Stimulated activated CD4-positive, alpha-beta T cell treated with anti-CD3 and anti-CD28 coated beads, Interleukin-1b, Interleukin-23, amount 100 ng/mL, for 24 hours (primary cell): ENCODE data around the gene CHST11.

ENCODE experiments used
- DNase-seq, 4 experiments: peaks; one replicate each; pipeline ENCODE4 v3.0.0-alpha.2; 2020; ENCODE audit warnings: low read depth in 4 of 4, low spot score in 1 of 4

CHST11 gene

DNA sequence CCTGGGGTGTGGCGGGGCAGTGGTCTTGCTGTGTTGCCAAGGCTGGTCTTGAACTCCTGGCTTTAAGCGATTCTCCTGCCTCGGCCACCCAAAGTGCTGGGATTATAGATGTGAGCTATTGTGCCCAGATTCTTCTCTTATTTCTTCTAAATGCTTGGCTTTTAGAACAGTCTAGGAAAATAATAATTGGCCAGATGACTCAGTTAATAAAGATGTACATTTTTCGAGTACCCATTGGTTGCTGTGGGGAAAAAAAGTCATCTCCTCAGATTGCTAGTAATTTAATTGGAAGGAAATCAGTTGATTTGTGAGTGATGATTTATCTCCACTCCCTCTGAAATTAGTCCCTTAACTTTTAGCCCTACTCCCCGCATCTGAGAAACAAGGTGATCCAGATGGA lies 45.5 kb downstream of the CHST11 start:
- no peak for DNase-seq

DNA sequence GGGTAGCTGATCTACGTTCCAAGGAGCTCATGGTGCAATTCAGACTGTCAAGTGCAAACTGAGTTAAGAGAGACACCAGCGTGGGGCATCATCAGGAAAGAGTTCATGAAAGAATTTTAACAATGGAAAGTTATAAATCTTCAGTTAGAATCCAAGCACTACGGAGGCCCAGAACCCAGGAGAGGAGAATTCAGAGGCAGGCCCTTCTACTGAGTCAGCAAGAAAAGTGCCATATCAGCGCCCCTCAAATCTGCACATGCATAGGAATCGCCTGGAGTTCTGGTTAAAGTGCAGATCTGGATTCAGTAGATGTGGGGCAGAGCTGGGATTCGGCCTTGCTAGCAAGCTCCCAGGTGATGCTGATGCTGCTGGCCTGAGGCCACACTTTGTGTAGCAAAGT lies 45.9 kb downstream of the CHST11 start:
- no peak for DNase-seq

- DNase-seq = no peak
Measured at GRCh38 chr12:104503191-104503590, 46.4 kb downstream of the CHST11 start.

- DNase-seq = no peak
Measured at GRCh38 chr12:104504146-104504545, 47.4 kb downstream of the CHST11 start.

- DNase-seq = no peak
Measured at GRCh38 chr12:104505095-104505818, 48.5 kb downstream of the CHST11 start.

DNA sequence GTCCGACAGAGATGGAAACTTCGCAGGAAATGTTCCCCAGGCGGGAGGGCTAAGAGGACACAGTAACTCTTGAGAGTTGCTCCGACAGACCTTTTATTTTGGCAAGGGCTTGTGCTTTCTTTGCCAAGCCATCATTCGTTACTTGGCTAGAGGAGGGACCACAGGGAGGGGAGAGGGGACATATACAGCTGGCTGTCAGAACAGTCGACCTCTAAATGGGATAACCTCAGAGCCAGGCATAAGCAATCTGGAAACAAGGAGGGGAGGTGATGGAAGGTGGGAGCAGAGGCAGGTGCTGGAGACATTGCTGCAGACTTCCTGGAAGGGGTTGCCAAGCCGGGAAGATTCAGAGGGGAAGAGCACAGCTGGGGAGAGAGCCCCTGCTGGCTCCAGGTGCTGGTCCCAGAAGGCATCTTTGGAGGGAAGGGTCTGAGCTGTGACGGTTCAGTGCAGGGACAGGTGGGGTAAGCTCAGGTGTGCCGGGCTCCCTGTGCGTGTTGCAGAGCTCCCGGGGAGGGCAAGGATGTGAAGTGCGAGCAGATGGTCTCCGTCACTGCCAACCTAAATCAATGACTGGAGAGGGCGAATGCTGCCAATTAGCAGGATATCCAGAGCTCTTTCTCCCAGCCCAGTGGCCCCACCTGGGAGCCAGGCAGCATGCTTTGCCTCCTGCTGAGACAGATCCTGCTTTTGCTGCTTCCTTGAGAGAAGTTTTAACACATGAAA lies 50.1 kb downstream of the CHST11 start:
- no peak for DNase-seq

DNA sequence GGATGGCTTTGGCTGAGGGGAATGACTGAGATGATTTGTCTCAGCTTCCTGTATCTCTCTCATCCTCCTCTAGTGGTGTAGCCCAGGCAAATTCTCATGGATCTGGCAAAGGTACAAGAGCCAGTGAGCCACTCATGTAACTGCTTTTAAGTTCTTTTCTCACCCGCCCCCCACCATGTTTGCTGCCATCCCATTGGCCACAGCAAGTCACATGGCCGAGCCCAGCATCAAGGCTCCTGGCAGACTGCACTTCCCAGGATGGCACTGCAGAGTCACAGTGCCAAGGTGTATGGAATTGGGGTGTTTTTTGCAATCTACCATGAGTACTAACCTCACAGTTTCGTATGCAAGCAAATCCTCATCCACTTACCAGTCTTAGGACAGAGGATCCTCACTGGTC lies 50.9 kb downstream of the CHST11 start:
- no peak for DNase-seq

DNA sequence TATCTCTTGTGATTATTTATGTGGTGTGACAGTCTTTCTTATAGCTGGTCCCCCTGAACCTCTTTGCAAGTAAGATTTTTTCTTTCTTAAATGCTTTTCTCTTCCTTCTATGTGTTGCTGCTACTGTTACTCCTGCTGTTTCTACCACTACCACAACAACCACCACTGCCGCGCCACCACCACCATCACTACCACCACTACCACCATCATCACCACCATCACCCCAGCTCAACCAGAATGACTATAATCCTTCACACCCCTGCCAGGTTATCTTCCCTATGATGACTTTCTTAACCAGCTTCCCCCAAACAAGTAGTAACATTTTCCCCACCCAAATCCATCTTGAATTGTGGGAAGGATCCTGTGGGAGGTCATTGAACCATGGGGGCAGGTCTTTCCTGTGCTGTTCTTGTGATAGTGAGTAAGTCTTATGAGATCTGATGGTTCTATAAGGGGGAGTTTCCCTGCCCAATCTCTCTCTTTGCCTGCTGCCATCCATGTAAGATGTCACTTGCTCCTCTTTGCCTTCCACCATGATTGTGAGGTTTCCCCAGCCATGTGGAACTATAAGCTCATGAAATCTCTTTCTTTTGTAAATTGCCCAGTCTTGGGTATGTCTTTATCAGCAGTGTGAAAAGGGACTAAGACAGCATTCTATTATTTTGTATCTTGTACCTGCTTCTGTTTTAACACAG lies 52.2 kb downstream of the CHST11 start:
- no peak for DNase-seq

DNA sequence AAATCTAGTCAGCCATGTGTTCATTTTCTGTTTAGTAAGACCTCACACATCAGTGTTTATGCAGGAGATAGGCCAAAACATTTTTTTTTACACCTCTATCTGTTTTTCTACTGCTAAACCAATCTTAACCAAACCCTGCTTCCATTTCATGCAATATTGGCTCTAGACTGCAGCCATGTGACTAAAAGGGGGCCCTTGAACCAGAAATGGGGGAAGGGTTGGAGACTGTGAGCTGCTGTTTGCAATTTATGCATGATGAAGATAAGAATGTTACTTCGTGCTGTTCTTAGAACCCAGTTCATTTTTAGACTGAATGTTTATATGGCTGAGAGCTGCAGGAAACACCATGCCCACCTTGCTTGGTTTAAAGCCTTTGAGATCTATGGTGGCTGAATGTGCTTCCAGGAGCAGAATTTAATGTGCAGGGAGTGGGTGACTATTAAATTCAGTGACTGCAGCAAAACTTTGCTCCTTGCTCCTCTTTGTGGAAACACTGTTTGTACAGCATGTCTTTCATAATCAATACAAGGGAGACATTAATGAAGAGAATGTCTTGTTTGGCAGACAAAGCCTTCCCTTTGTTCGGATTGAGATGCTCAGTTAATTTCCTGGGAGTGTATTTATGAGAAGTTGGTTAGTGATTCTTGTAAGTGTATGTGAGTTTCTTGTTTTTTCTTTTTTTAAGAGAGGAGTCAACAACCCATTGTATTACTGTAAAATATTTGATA lies 53.6 kb downstream of the CHST11 start:
- DNase-seq = no peak

DNA sequence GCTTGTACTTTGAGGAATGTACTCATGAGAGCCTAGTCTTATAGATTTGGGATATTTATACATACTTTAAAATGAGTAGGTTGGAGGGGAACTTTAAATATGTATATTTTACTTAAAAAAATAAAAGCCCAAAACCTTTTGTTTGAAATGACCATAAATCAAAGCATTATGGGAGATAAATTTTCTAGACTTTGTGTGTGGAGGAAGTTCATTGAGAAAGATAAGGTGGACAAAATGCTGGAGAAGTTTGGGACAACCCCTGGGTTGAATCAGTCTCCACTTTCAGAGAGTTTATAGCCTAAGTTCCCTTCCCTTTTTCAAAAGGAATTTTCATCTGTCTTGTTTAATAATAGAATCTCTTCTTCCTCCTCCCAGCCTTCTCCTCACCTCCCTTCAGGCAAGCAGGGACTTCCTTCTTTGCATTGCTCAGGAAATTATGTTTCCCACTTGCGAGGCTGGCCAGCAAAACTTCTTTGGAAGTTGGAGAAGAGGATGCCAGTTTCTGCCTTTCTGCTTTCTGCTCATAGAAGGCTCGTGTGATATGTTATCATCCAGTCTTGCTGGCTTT lies 54.2 kb downstream of the CHST11 start:
- DNase-seq = no peak

DNA sequence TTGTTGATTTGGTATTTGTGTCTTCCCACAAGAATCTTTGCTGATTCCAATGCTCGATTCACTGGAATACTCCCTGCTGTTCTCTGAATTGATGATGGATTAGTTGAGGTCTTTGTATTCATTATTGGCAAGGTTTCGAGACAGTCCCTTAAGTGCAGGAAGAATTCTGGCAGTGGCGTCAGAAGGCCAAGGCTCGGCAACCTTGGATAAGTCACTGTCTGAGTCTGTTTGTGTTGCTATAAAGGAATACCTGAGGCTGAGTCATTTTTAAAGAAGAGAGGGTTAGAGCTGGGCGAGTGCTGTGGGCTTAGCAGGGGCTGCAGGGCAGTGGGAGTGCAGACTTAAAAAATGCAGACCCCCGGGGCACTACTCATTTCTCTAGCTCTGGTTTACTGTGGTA lies 56.9 kb downstream of the CHST11 start:
- no peak for DNase-seq

DNA sequence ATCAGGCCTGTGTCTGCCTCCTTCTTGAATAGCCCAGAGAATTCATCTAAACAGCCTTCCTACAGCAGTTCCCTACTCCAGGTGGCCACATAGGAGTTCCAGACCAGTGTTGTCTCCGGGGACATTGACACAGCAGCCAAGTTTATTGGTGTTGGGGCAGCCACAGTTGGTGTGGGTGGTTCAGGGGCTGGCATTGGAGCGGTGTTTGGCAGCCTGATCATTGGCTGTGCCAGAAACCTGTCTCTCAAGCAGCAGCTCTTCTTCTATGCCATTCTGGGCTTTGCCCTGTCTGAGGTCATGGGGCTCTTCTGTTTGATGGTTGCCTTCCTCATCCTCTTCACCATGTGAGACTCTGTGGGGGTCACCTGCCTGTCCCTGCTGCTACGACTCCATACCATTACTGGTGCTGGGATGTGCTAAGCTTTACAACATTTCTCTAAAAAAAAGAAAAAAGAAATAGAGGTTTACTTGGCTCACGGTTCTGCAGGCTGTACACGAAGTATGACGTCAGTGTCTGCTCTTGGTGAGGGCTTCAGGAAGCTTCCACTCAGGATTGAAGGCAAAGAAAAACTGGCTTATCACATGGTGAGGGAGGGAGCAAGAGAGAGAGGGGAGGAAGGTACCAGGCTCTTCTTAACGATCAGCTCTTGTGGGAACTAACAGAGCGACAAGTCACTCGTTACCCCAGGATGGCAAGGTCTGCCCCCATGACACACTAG lies 57.5 kb downstream of the CHST11 start:
- DNase-seq = no peak

GRCh38 chr12:104515899-104516298 lies 59.2 kb downstream of the CHST11 start:
- no peak for DNase-seq

GRCh38 chr12:104516821-104517220 lies 60.1 kb downstream of the CHST11 start:
- DNase-seq = no peak

DNA sequence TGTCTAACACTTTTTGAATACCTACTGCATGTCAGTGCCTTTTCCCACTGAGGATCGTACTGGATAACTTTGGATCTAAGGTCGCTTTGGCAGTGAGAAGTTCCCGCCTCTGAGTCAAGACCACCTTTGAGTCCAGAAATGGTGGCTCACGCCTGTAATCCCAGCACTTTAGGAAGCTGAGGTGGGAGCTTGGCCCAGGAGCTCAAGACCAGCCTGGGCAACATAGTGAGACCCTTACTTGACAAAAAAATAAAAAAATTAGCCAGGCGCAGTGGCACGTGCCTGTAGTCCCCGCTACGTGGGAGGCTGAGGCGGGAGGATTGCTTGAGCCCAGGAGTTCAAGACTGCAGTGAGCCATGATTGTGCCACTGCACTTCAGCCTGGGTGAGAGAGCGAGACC lies 61.1 kb downstream of the CHST11 start:
- DNase-seq = no peak

GRCh38 chr12:104519190-104520019 lies 62.7 kb downstream of the CHST11 start:
- DNase-seq = no peak

- DNase-seq = no peak
Measured at GRCh38 chr12:104520242-104520900, 63.6 kb downstream of the CHST11 start.

- no peak for DNase-seq
Measured at GRCh38 chr12:104521731-104522130, 65.0 kb downstream of the CHST11 start.
